WERI-Rb-1 (cell line): Measurements from ENCODE around the gene KRT83.

Experiments
- DNase-seq: peaks from one replicate; pipeline ENCODE4 v3.0.0-alpha.2; 2020
- H3K27ac ChIP-seq: fragments of 250-450 bp; sonication (Bioruptor Pico); 2 replicates; pipeline ENCODE4 v1.5.1; 2020; ENCODE audit warnings: mild to moderate bottlenecking, moderate library complexity
- H3K27me3 ChIP-seq: fragments of 250-450 bp; sonication (Bioruptor Pico); 2 replicates; pipeline ENCODE4 v1.5.1; 2021; ENCODE audit warnings: mild to moderate bottlenecking, low read depth, moderate library complexity; ENCODE audit not compliant: insufficient read depth, severe bottlenecking
- H3K36me3 ChIP-seq: fragments of 250-450 bp; sonication (Bioruptor Pico); 2 replicates; pipeline ENCODE4 v1.5.1; 2020; ENCODE audit warnings: mild to moderate bottlenecking, moderate library complexity
- H3K4me3 ChIP-seq: 2 replicates; pipeline ENCODE4 v1.5.1; 2011; ENCODE audit warnings: low read depth, mild to moderate bottlenecking, control low read depth, low read length
- H3K9me3 ChIP-seq: fragments of 250-450 bp; sonication (Bioruptor Pico); 2 replicates; pipeline ENCODE4 v1.5.1; 2021; ENCODE audit warnings: mild to moderate bottlenecking, moderate library complexity; ENCODE audit not compliant: severe bottlenecking
- TF ChIP-seq, protein P1 (sequence below): IDR thresholded peaks from 2 replicates; pipeline ENCODE4 v1.5.1; 2011; ENCODE audit warnings: low read depth, mild to moderate bottlenecking, control low read depth, inconsistent platforms, low read length

Gene KRT83

DNA sequence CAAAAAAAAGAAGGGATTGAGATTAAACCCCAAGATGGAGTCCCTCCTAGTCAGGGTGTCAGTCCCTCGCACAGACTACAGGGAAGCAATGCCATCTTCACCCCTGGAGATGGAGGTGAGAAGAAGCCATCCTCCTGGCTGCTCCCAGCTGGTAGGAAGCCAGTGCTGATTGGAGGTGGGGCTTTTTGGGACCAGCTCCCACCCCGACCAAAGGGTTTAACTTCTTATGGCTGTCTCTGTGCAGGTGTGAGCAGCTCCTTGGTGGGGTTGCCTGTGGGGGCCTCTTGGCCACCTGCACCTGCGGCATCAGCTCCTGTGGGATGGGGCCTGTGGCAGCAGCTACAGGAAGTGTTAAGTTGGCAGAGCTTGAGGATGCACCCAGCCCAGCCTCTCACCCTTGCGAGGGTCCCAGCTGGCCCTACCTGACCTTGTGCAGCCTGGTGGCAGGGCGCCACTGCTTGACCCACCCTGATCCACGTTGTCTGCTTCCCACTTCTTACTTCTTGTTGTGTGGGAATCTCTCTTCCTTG, 50.6 kb downstream of the KRT83 start:
- no peak for DNase-seq

DNA sequence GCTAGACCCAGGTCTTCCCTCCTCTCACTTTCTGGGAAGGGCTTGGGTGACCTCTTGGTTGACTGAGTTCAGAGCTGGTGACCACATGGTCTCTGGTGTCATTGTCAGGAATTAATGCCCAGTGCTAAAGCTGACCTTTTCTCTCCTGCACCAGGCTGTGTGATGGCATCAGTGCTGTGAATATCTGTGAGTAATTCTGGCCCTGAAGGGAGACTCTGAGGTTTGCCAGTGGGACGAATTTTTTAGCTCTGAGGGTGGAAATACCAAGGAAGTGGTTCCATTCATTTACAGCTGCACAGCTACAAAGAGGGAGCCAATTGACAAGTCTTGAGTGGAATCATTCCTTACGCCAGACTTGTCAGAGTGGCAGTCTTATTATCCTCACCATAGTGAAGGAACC, 53.0 kb downstream of the KRT83 start:
- Histone ChIP-seq H3K36me3 (no peaks in the 10 kb centered on the region), H3K4me3 (no peak overlapping the region), H3K9me3 (peaks cover 3% of the 10 kb centered on the region), H3K27ac (no peak overlapping the region), H3K27me3 (peaks cover 27% of the 10 kb centered on the region)
- TF ChIP-seq, protein P1, sequence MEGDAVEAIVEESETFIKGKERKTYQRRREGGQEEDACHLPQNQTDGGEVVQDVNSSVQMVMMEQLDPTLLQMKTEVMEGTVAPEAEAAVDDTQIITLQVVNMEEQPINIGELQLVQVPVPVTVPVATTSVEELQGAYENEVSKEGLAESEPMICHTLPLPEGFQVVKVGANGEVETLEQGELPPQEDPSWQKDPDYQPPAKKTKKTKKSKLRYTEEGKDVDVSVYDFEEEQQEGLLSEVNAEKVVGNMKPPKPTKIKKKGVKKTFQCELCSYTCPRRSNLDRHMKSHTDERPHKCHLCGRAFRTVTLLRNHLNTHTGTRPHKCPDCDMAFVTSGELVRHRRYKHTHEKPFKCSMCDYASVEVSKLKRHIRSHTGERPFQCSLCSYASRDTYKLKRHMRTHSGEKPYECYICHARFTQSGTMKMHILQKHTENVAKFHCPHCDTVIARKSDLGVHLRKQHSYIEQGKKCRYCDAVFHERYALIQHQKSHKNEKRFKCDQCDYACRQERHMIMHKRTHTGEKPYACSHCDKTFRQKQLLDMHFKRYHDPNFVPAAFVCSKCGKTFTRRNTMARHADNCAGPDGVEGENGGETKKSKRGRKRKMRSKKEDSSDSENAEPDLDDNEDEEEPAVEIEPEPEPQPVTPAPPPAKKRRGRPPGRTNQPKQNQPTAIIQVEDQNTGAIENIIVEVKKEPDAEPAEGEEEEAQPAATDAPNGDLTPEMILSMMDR, result no peak
- no peak for DNase-seq

More for the DNA sequence above, 50.6 kb downstream of the KRT83 start:
- H3K27ac ChIP-seq, result no peak overlapping the region
- H3K36me3 ChIP-seq, result no peaks in the 10 kb centered on the region
- no peak overlapping the region for H3K4me3 ChIP-seq
- TF ChIP-seq, protein P1, result no peak
- peaks cover 29% of the 10 kb centered on the region for H3K27me3 ChIP-seq
- H3K9me3 ChIP-seq, result peaks cover 3% of the 10 kb centered on the region

DNA sequence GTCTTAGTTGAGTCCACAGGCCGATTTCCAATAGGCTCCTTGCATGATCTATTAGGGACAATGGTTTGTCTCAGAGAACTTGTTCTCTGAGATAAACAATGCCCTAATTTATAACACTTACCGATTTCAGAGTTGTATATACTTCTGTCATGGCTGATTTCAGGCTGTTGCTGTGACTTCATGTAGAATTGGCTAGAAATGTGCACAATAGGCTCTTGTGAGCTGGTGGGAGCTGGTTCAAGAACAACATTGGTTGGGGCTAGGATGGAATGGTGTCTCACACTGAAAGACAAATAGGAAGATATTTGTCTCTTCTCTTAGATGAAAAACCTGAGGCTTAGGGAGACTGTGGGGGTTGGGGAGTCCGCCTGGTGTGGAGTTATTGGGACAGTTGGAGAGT, 53.5 kb downstream of the KRT83 start:
- Histone ChIP-seq H3K27ac (no peak overlapping the region), H3K27me3 (peaks cover 32% of the 10 kb centered on the region), H3K36me3 (no peaks in the 10 kb centered on the region), H3K4me3 (no peak overlapping the region), H3K9me3 (peaks cover 8% of the 10 kb centered on the region)
- TF ChIP-seq, protein P1, result no peak
- DNase-seq, result no peak

DNA sequence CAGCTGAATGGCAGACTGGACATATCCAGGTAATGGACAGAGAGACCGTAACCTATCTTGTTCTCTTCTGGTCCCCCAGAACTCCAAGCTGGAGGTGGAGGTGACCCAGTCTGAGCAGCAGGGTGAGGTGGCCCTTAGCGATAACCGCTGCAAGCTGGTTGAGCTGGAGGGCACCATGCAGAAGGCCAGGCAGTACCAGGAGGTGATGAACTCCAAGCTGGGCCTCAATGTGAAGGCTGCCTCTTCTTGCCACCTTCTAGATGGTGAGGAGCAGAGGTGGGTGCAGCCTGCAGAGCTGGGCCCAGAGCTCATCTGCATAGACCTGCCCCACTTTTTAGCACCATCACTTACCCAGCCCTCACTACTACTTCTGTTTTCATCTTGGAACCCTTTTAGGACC, 53.9 kb downstream of the KRT83 start:
- TF ChIP-seq, protein P1, result no peak
- peaks cover 37% of the 10 kb centered on the region for H3K27me3 ChIP-seq
- H3K27ac ChIP-seq, result no peak overlapping the region
- DNase-seq, result no peak
- H3K4me3 ChIP-seq, result no peak overlapping the region
- H3K9me3 ChIP-seq, result peaks cover 13% of the 10 kb centered on the region
- H3K36me3 ChIP-seq, result no peaks in the 10 kb centered on the region

DNA sequence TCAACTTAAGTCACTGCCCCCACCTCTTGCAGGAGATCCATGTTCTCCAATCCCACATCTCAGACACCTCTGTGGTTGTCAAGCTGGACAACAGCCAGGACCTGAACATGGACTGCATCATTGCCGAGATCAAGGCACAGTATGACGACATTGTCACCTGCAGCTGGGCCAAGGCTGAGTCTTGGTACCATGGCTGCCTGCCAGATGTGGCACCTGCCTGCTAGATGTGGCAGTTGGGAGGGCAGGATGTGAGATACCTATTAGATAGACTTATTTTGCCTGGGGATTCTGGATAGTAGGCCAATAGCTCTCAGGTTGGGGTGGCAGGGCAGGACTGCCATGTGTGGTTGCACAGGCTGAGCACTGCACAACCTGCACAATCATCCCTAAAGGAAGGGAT, 54.7 kb downstream of the KRT83 start:
- no peak overlapping the region for H3K27ac ChIP-seq
- DNase-seq, result no peak
- peaks cover 14% of the 10 kb centered on the region for H3K9me3 ChIP-seq
- TF ChIP-seq, protein P1, result no peak
- H3K4me3 ChIP-seq, result no peak overlapping the region
- H3K27me3 ChIP-seq, result peaks cover 42% of the 10 kb centered on the region
- H3K36me3 ChIP-seq, result no peaks in the 10 kb centered on the region

DNA sequence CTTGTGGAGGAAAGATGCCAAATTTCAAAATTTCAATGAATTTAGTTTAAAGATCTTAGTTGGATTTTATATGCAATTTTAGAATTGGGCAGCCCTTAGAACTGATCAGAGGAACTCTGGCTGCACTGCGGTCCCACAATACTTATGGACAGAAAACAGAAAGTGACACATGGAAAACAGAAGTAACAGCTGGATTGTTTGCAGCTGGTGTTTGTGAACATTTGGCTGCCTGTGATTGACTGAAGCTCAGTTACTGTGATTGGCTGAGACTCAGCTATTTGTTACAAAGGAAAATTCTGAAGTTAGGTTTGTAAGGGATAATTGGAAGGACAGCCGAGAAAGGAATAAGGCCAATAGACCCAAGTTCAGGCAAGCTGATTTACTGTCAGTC, 56.8 kb downstream of the KRT83 start:
- Histone ChIP-seq H3K27me3 (peaks cover 63% of the 10 kb centered on the region), H3K4me3 (no peak overlapping the region), H3K9me3 (peaks cover 14% of the 10 kb centered on the region), H3K27ac (no peak overlapping the region), H3K36me3 (no peaks in the 10 kb centered on the region)
- no peak for DNase-seq
- TF ChIP-seq, protein P1, result no peak
